ENCODE results near the gene UBE3B. TPM values are rescaled to one million over a fixed set of nuclear protein-coding genes. Genes with fewer than 3 reads are reported as not detected.

The UBE3B gene
- total RNA-seq, 1 experiment from 2014 or later = 25.7 TPM

DNA sequence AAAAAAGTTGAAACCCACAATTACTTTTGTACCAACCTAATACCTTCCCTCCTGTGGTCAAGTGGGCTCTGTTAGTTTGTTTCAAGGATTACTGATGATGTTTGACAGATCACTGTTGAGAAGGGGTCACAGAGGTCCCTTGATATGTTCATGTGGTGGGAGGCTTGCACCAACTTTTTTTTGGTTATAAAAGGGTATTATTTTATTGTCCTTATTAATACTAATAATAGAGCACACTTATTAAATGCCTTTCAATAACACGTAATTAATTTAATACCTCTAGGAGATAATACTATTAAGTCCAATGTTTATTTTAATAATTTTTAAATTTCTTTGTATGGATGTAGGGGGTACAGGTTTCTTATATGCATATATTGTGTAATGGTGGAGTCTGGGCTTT, 4.4 kb downstream of the UBE3B start:
- peaks cover 15% of the 10 kb centered on the region; the same call in 1 of the 2 replicates for H3K4me1 ChIP-seq (ENCODE audit: insufficient read depth, low read length)
- intact Hi-C loops (cut with micrococcal nuclease) = no loop called here
- H3K79me2 ChIP-seq (ENCODE audit: low read length) = peaks cover 28% of the 10 kb centered on the region
- H3K36me3 ChIP-seq (ENCODE audit: low read depth, low read length) = peaks cover 29% of the 10 kb centered on the region
- TF ChIP-seq, protein P1, sequence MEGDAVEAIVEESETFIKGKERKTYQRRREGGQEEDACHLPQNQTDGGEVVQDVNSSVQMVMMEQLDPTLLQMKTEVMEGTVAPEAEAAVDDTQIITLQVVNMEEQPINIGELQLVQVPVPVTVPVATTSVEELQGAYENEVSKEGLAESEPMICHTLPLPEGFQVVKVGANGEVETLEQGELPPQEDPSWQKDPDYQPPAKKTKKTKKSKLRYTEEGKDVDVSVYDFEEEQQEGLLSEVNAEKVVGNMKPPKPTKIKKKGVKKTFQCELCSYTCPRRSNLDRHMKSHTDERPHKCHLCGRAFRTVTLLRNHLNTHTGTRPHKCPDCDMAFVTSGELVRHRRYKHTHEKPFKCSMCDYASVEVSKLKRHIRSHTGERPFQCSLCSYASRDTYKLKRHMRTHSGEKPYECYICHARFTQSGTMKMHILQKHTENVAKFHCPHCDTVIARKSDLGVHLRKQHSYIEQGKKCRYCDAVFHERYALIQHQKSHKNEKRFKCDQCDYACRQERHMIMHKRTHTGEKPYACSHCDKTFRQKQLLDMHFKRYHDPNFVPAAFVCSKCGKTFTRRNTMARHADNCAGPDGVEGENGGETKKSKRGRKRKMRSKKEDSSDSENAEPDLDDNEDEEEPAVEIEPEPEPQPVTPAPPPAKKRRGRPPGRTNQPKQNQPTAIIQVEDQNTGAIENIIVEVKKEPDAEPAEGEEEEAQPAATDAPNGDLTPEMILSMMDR (conservative IDR thresholded peaks at IDR 0.05; ENCODE audit: low read depth, low read length) = no peak
- TF ChIP-seq EZH2 (IDR thresholded peaks at IDR 0.05; ENCODE audit: low read length, unreplicated experiment) = no peak
- TF ChIP-seq EZH2phosphoT487 (IDR thresholded peaks at IDR 0.05; ENCODE audit: borderline replicate concordance, low read length) = no peak
- H3K9me3 ChIP-seq (ENCODE audit: low read length) = no peaks in the 10 kb centered on the region
- ChIA-PET POLR2A (ENCODE audit: unreplicated experiment) (no interaction called here), CTCF (no interaction called here)
- ATAC-seq (no peak), DNase-seq (no peak)
- no peaks in the 10 kb centered on the region for H4K20me1 ChIP-seq (ENCODE audit: low read length)
- no peaks in the 10 kb centered on the region for H3K9me2 ChIP-seq (replicated peaks; ENCODE audit: low read length)
- H3K4me3 ChIP-seq (ENCODE audit: low read length) = no peak overlapping the region
- H3K4me2 ChIP-seq (ENCODE audit: low read length) = no peak overlapping the region
- H3K27me3 ChIP-seq (ENCODE audit: low read length) = no peaks in the 10 kb centered on the region
- no peak overlapping the region for H2AFZ ChIP-seq (ENCODE audit: low read length)
- no TSS peak for BruUV-seq (replicated peaks)
- H3F3A ChIP-seq (ENCODE audit: low read length, unreplicated experiment) = no peaks in the 10 kb centered on the region
- H3K9ac ChIP-seq (ENCODE audit: low read length) = no peak overlapping the region
- no peak overlapping the region for H3K27ac ChIP-seq (ENCODE audit: low read length)

DNA sequence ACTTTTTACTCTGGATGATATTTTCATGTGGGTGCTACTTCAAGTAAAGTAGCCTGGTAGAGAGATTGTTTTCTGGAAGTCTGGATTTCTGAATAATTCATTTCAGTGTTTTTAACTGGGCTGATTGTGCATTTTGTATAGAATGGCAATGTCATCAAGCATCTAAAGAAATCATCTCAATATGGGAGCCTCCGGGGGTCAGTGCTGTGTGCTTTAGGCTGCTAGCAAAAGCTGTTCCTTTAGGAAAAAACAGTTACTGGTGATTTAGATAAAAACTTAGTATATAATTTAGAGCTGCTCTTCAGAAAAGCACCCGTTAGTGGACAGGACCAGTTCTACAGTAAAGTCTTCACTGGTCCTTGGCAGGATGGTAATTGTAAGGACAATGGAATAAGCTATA, 5.1 kb downstream of the UBE3B start:
- DNase-seq (no peak), ATAC-seq (no peak)
- H3K27me3 ChIP-seq (ENCODE audit: low read length) = no peaks in the 10 kb centered on the region
- peaks cover 26% of the 10 kb centered on the region for H3K79me2 ChIP-seq (ENCODE audit: low read length)
- ChIA-PET CTCF (no interaction called here), POLR2A (ENCODE audit: unreplicated experiment) (no interaction called here)
- H3K4me3 ChIP-seq (ENCODE audit: low read length) = no peak overlapping the region
- H3F3A ChIP-seq (ENCODE audit: low read length, unreplicated experiment) = no peaks in the 10 kb centered on the region
- no peaks in the 10 kb centered on the region for H3K9me3 ChIP-seq (ENCODE audit: low read length)
- H3K9ac ChIP-seq (ENCODE audit: low read length) = no peak overlapping the region
- no peak for TF ChIP-seq EZH2phosphoT487 (IDR thresholded peaks at IDR 0.05; ENCODE audit: borderline replicate concordance, low read length)
- TF ChIP-seq EZH2 (IDR thresholded peaks at IDR 0.05; ENCODE audit: low read length, unreplicated experiment) = no peak
- TF ChIP-seq, protein P1 (conservative IDR thresholded peaks at IDR 0.05; ENCODE audit: low read depth, low read length) = no peak
- H3K9me2 ChIP-seq (replicated peaks; ENCODE audit: low read length) = no peaks in the 10 kb centered on the region
- H3K27ac ChIP-seq (ENCODE audit: low read length) = no peak overlapping the region
- peaks cover 15% of the 10 kb centered on the region; the same call in 1 of the 2 replicates for H3K4me1 ChIP-seq (ENCODE audit: insufficient read depth, low read length)
- H2AFZ ChIP-seq (ENCODE audit: low read length) = no peak overlapping the region
- intact Hi-C loops (cut with micrococcal nuclease) = no loop called here
- H4K20me1 ChIP-seq (ENCODE audit: low read length) = no peaks in the 10 kb centered on the region
- peaks cover 33% of the 10 kb centered on the region for H3K36me3 ChIP-seq (ENCODE audit: low read depth, low read length)
- no peak overlapping the region for H3K4me2 ChIP-seq (ENCODE audit: low read length)
- BruUV-seq (replicated peaks) = no TSS peak

DNA sequence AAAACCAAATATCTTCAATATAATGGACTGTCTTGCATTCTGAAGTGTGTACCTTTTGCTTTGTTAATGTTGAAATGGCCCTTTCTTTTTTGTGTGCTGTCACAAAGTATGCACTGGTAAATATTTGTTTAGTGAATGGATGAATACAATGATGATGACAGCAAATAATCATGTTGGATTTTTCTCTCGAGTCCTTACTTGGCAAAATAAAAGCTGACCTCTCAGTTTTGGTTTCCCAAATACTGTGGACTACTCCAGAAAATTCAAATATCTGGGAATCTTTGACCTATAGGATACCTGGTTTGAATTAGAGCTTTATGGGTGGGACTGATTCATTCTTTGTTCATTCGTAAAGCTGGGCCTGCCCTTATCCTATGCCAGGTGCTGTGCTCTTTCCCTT, 5.5 kb downstream of the UBE3B start:
- ChIA-PET POLR2A (ENCODE audit: unreplicated experiment) (no interaction called here), CTCF (no interaction called here)
- Histone ChIP-seq H3K4me2 (ENCODE audit: low read length) (no peak overlapping the region), H3K36me3 (ENCODE audit: low read depth, low read length) (peaks cover 37% of the 10 kb centered on the region), H3K4me1 (ENCODE audit: insufficient read depth, low read length) (peaks cover 15% of the 10 kb centered on the region; the same call in 1 of the 2 replicates), H3K27ac (ENCODE audit: low read length) (no peak overlapping the region), H4K20me1 (ENCODE audit: low read length) (no peaks in the 10 kb centered on the region), H3F3A (ENCODE audit: low read length, unreplicated experiment) (no peaks in the 10 kb centered on the region), H3K9me3 (ENCODE audit: low read length) (no peaks in the 10 kb centered on the region), H3K27me3 (ENCODE audit: low read length) (no peaks in the 10 kb centered on the region), H3K9me2 (replicated peaks; ENCODE audit: low read length) (no peaks in the 10 kb centered on the region), H2AFZ (ENCODE audit: low read length) (no peak overlapping the region), H3K4me3 (ENCODE audit: low read length) (no peak overlapping the region), H3K79me2 (ENCODE audit: low read length) (peaks cover 22% of the 10 kb centered on the region), H3K9ac (ENCODE audit: low read length) (no peak overlapping the region)
- intact Hi-C loops (cut with micrococcal nuclease) = no loop called here
- BruUV-seq (replicated peaks) = no TSS peak
- TF ChIP-seq EZH2phosphoT487 (IDR thresholded peaks at IDR 0.05; ENCODE audit: borderline replicate concordance, low read length) = no peak
- TF ChIP-seq, protein P1 (conservative IDR thresholded peaks at IDR 0.05; ENCODE audit: low read depth, low read length) = no peak
- no peak for TF ChIP-seq EZH2 (IDR thresholded peaks at IDR 0.05; ENCODE audit: low read length, unreplicated experiment)
- DNase-seq (peak; percentile 7), ATAC-seq (peak; percentile 48)

Measured in PC-3 (cell line).